Activated naive CD8-positive, alpha-beta T cell treated with anti-CD3 and anti-CD28 coated beads, Interleukin-2, amount 10 ng/mL, durations not matched to agents 7 days and 5 days (primary cell): ENCODE measurements around the gene IARS2. TPM values are rescaled to one million over a fixed set of nuclear protein-coding genes. Genes with fewer than 3 reads are reported as not detected.

Experiments used
- microRNA-seq: library from miRNA; unstranded; fragments of <30 nt; microRNA quantifications from one replicate; pipeline ENCODE4 v1.2.0, GENCODE V29; 2022
- total RNA-seq, 2 experiments: library from RNA; stranded (reverse); gene quantifications; one replicate each; pipeline ENCODE4 v1.2.3, GENCODE V29; 2021

Gene IARS2
- total RNA-seq, 2 experiments from 2014 or later, result 48.7 to 49.0 TPM

Small RNA genes within 50 kb of the gene (microRNA-seq; reads per million reads assigned to microRNA genes)
- gene MIR194-1 (not detected), gene MIR215 (4.2 reads per million)

Other genes starting within 250 kb of the IARS2 start
- not detected for gene SLC30A10, start 165.6 kb upstream of the IARS2 start, total RNA-seq
- gene EPRS1, start 47.6 kb upstream of the IARS2 start, total RNA-seq, result 100 to 1,000 TPM; 111 to 117 TPM
- 10 to 100 TPM; 18.4 to 23.3 TPM for gene BPNT1, start 4.3 kb upstream of the IARS2 start, total RNA-seq
- gene RAB3GAP2, start 178.3 kb downstream of the IARS2 start, total RNA-seq, result 10 to 100 TPM; 48.9 to 49.6 TPM